Transverse colon (tissue), 4 donors: ENCODE results near the gene IGF1. TPM values are rescaled to one million over a fixed set of nuclear protein-coding genes. Genes with fewer than 3 reads are reported as not detected.

Experiments
- DNase-seq: peaks from one replicate; pipeline ENCODE4 v3.0.0-alpha.2; 2019
- H3K27ac ChIP-seq, 4 donors: fragments of 200-600 bp; sonication (generic); 2 replicates each; pipeline ENCODE4 v1.5.1; 2016 to 2018; ENCODE audit warnings: inconsistent platforms in 4 of 4
- H3K27me3 ChIP-seq: fragments of 200-600 bp; sonication (generic); 2 replicates; pipeline ENCODE4 v1.5.1; 2017; ENCODE audit warnings: inconsistent platforms
- H3K36me3 ChIP-seq, 4 donors: fragments of 200-600 bp; sonication (generic); 2 replicates each; pipeline ENCODE4 v1.5.1; 2017 to 2019; ENCODE audit warnings: inconsistent platforms in 4 of 4
- H3K4me1 ChIP-seq, 4 donors: fragments of 200-600 bp; sonication (generic); 2 replicates each; pipeline ENCODE4 v1.5.1; 2017 to 2020; ENCODE audit warnings: inconsistent platforms in 4 of 4
- H3K4me3 ChIP-seq, 4 donors: fragments of 200-600 bp; sonication (generic); 1 replicate in 1 of 4; 2 replicates in 3 of 4; pipeline versions ENCODE4 v1.5.1 to v1.6.1; 2017 to 2019; ENCODE audit warnings: inconsistent platforms in 4 of 4
- H3K9me3 ChIP-seq, 2 donors: fragments of 200-600 bp; sonication (generic); 2 replicates each; pipeline ENCODE4 v1.5.1; 2017 to 2019; ENCODE audit warnings: inconsistent platforms in 2 of 2
- EP300 ChIP-seq: sonication (generic); formaldehyde crosslinking; IDR thresholded peaks from one replicate; pipeline ENCODE4 v1.6.1; 2017; ENCODE audit warnings: antibody characterized with exemption, low read depth
- POLR2A ChIP-seq: fragments of 450-650 bp; IDR thresholded peaks from one replicate; pipeline ENCODE4 v1.6.1; 2016; ENCODE audit warnings: antibody characterized with exemption, mild to moderate bottlenecking, moderate library complexity
- POLR2AphosphoS5 ChIP-seq, 3 donors: sonication (generic); formaldehyde crosslinking; IDR thresholded peaks; one replicate each; pipeline ENCODE4 v1.6.1; 2016; ENCODE audit warnings: antibody characterized with exemption in 3 of 3
- WGBS, 2 donors: methylation state at CpG; one replicate each; pipeline ENCODE4 v1.1.5; 2018; ENCODE audit warnings: low coverage in 1 of 2; 5-methylcytosine and 5-hydroxymethylcytosine counted together
- in situ Hi-C, 4 donors: fragments of 200-750 bp; cut with MboI; loops; one replicate each; pipeline versions ENCODE4 v1.15.0 to v1.15.1; 2017; ENCODE audit warnings: low sequenced_read_pairs in 3 of 4, low pct_ligation_motif_present in 1 of 4, low pct_unique_long_range_greater_than_20kb in 1 of 4
- intact Hi-C: fragments of 100-400 bp; cut with DNase I; formaldehyde crosslinking; loops from one replicate; pipeline ENCODE4 v1.15.1; 2023; ENCODE audit warnings: low total_unique reads
- total RNA-seq, 4 donors: library from RNA; depleted of rRNA; stranded (reverse); fragments of >200 nt; gene quantifications; one replicate each; pipeline ENCODE4 v1.1.0, GENCODE V29; 2016
- TF ChIP-seq, protein P1 (sequence below), 5 experiments: fragments of 200-600 bp in 3 of 5; fragments of 450-650 bp in 2 of 5; sonication (generic) in 3 of 5; IDR thresholded peaks; 1 replicate in 2 of 5; 2 replicates in 3 of 5; pipeline ENCODE4 v1.5.1; 2016 to 2017; ENCODE audit warnings: antibody characterized with exemption in 5 of 5, inconsistent platforms in 3 of 5, mild to moderate bottlenecking in 2 of 5, moderate library complexity in 1 of 5

Gene IGF1
- total RNA-seq, 4 donors from 2014 or later, result 2.2 to 15.5 (median 5.4) TPM

DNA sequence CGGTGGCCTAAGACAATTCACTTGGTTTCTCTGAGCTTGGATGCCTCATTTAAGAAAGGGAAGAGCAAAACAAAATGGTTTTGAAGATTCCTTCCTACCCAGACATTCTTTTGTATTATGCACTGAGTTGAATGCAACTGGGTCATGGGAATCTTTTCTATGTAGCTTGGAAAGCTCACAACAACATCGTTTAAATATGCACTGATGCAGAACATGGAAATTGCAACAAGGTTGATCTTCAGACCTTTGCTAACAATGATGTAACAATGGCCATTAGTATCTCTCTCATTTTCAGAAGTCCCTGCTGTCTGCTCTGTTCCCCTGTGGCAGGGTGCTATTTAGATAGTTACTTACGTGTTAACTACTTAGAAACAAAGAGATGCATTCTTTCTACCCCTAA, 30.1 kb upstream of the IGF1 start:
- no peaks in the 10 kb centered on the region for H3K27me3 ChIP-seq
- H3K4me1 ChIP-seq, result no peaks in the 10 kb centered on the region
- in situ Hi-C loops (no loop called here), intact Hi-C loops (no loop called here)
- DNase-seq, result no peak
- H3K9me3 ChIP-seq, result no peaks in the 10 kb centered on the region
- WGBS, 2 donors, result 20 to 52% methylated on average over 2 to 3 of the region's 3 CpGs
- no peak overlapping the region for H3K4me3 ChIP-seq
- TF ChIP-seq, protein P1, sequence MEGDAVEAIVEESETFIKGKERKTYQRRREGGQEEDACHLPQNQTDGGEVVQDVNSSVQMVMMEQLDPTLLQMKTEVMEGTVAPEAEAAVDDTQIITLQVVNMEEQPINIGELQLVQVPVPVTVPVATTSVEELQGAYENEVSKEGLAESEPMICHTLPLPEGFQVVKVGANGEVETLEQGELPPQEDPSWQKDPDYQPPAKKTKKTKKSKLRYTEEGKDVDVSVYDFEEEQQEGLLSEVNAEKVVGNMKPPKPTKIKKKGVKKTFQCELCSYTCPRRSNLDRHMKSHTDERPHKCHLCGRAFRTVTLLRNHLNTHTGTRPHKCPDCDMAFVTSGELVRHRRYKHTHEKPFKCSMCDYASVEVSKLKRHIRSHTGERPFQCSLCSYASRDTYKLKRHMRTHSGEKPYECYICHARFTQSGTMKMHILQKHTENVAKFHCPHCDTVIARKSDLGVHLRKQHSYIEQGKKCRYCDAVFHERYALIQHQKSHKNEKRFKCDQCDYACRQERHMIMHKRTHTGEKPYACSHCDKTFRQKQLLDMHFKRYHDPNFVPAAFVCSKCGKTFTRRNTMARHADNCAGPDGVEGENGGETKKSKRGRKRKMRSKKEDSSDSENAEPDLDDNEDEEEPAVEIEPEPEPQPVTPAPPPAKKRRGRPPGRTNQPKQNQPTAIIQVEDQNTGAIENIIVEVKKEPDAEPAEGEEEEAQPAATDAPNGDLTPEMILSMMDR (IDR thresholded peaks at IDR 0.05), result no peak
- TF ChIP-seq POLR2A (no peak), EP300 (no peak), POLR2AphosphoS5 (IDR thresholded peaks at IDR 0.05) (no peak)
- no peak overlapping the region for H3K27ac ChIP-seq
- H3K36me3 ChIP-seq, result no peaks in the 10 kb centered on the region

DNA sequence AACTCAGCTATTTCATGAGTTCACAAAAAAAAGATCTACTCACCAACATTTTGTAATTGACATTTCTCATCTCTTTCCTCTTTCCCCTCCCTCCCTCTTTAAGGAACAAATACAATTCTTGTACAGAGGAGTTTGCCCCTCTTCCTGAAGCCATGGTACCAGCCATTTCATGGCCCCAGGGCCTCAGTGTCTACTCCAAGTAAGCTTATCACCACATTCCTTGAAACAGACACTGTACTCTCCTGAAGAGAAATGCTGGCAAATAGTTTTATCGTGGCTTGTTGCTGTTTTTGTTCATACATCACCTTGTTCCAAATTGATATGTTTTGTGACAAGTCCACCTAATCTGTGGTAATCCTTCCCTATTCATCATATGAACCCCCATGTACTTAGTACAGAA, 29.7 kb upstream of the IGF1 start:
- intact Hi-C loops, result no loop called here
- Histone ChIP-seq H3K36me3 (no peaks in the 10 kb centered on the region), H3K4me3 (no peak overlapping the region), H3K4me1 (no peaks in the 10 kb centered on the region), H3K9me3 (no peaks in the 10 kb centered on the region), H3K27ac (no peak overlapping the region), H3K27me3 (no peaks in the 10 kb centered on the region)
- DNase-seq, result no peak
- no peak for TF ChIP-seq EP300
- TF ChIP-seq, protein P1 (IDR thresholded peaks at IDR 0.05), result no peak
- no peak for TF ChIP-seq POLR2AphosphoS5 (IDR thresholded peaks at IDR 0.05)
- no peak for TF ChIP-seq POLR2A
- in situ Hi-C loops, result no loop called here
- 82% methylated on average over 1 of the region's 1 CpG; no CpG with 5 or more reads in 1 of the 2 donors for WGBS, 2 donors

DNA sequence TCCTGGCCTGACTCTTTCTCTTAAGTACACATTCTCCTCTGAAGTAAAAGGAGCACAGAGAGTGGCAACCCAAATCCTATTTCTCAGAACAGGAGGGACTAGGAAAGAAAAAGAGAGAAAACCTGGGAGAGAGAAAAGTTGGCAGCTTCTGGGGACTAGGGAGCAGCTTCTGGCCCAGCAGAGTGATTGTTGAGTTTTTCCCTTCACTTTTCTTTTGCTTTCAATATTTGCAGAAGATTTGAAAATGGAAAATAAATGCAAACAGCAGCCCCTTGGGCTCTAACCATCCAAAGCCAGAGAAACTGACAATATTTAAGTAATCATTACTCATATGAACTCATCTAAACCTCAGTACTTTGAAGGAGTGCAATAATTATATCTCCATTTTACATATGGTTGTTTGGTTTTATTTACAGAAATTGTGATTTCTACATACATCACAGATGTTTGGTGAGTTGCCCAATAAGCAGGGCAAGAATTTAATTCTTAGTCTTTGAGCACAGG, 28.8 kb upstream of the IGF1 start:
- intact Hi-C loops, result no loop called here
- TF ChIP-seq POLR2A (no peak), EP300 (no peak), POLR2AphosphoS5 (IDR thresholded peaks at IDR 0.05) (no peak)
- TF ChIP-seq, protein P1 (IDR thresholded peaks at IDR 0.05), result no peak
- Histone ChIP-seq H3K4me1 (no peaks in the 10 kb centered on the region), H3K36me3 (no peaks in the 10 kb centered on the region), H3K27me3 (no peaks in the 10 kb centered on the region), H3K9me3 (no peaks in the 10 kb centered on the region), H3K4me3 (no peak overlapping the region), H3K27ac (no peak overlapping the region)
- in situ Hi-C loops, result no loop called here
- no peak for DNase-seq

DNA sequence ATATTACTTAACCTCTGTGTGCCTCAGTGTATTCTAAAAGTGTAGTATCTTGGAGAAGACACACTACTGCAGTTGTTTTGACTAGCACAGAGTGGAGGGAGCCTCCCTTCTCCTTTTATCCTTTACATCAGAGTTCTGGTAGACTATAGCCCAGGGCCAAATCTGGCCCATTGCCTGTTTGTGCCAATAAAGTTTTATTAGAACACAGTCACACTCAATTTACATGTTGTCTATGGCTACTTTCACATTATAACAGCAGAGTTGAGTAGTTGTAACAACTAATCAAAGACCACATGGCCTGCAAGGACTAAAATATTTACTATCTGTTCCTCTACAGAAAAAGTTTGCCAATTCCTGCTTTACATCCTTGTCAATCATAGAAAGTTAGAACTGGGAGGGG, 27.7 kb upstream of the IGF1 start:
- no peak for DNase-seq

More for the DNA sequence above, 27.7 kb upstream of the IGF1 start:
- Histone ChIP-seq H3K4me3 (no peak overlapping the region), H3K27ac (no peak overlapping the region), H3K9me3 (no peaks in the 10 kb centered on the region), H3K27me3 (no peaks in the 10 kb centered on the region), H3K4me1 (no peaks in the 10 kb centered on the region), H3K36me3 (no peaks in the 10 kb centered on the region)
- TF ChIP-seq POLR2AphosphoS5 (IDR thresholded peaks at IDR 0.05) (no peak), EP300 (no peak), POLR2A (no peak)
- TF ChIP-seq, protein P1 (IDR thresholded peaks at IDR 0.05), result no peak
- in situ Hi-C loops, result no loop called here
- intact Hi-C loops, result no loop called here
